OCI-LY1 (cell line): ENCODE results near the gene ACP5.

Experiments used
- EZH2 ChIP-seq: fragments of 200-600 bp; sonication (generic), shearing (Covaris generic); IDR thresholded peaks from 2 replicates; pipeline ENCODE4 v1.8.0; 2017; ENCODE audit warnings: borderline replicate concordance, mixed run types, mild to moderate bottlenecking, antibody characterized with exemption, low read length, moderate library complexity, mixed read lengths
- TF ChIP-seq, protein P1 (sequence below): fragments of 200-600 bp; sonication (generic), shearing (Covaris generic); IDR thresholded peaks from 2 replicates; pipeline ENCODE4 v1.5.1; 2017; ENCODE audit warnings: mild to moderate bottlenecking, antibody characterized with exemption, low read length, moderate library complexity, mixed read lengths

DNA sequence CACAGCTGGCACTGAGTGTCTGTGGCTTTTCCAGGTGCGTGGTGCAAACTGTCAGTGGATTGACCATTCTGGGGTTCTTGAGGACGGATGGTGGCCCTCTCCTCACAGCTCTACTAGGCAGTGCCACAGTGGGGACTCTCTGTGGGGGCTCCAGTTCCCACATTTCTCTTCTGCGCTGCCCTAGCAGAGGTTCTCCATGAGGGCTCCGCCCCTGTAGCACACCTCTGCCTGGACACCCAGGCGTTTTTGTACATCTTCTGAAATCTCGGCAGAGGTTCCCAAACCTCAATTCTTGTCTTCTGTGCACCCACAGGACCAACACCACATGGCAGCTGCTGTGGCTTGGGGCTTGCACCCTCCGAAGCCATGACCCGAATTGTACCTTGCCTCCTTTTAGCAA is 29.0 kb upstream of the ACP5 start:
- TF ChIP-seq, protein P1, sequence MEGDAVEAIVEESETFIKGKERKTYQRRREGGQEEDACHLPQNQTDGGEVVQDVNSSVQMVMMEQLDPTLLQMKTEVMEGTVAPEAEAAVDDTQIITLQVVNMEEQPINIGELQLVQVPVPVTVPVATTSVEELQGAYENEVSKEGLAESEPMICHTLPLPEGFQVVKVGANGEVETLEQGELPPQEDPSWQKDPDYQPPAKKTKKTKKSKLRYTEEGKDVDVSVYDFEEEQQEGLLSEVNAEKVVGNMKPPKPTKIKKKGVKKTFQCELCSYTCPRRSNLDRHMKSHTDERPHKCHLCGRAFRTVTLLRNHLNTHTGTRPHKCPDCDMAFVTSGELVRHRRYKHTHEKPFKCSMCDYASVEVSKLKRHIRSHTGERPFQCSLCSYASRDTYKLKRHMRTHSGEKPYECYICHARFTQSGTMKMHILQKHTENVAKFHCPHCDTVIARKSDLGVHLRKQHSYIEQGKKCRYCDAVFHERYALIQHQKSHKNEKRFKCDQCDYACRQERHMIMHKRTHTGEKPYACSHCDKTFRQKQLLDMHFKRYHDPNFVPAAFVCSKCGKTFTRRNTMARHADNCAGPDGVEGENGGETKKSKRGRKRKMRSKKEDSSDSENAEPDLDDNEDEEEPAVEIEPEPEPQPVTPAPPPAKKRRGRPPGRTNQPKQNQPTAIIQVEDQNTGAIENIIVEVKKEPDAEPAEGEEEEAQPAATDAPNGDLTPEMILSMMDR = no peak
- no peak for TF ChIP-seq EZH2
